Measurements from ENCODE around the gene ZNF862. TPM values are rescaled to one million over a fixed set of nuclear protein-coding genes. Genes with fewer than 3 reads are reported as not detected.

Gene ZNF862
- total and polyA plus RNA-seq, 2 of the 8 experiments (the other 6 are each of a cell fraction or from before 2014, with no cell fraction given) = 1.8 to 3.9 TPM

GRCh38 chr7:149859876-149860275, 21.7 kb downstream of the ZNF862 start:
- Histone ChIP-seq H2BK5ac (ENCODE audit: low read depth, low read length) (no peak overlapping the region), H3K4me3 (ENCODE audit: extremely low read depth in 1 of 4, insufficient read depth in 2 of 4, low read depth in 3 of 4, low read length in 4 of 4) (no peak overlapping the region), H3K18ac (ENCODE audit: extremely low read depth, low read length) (no peak overlapping the region), H2BK12ac (ENCODE audit: low read depth, low read length) (no peak overlapping the region), H3K9ac (replicated peaks in 1 of 4; ENCODE audit: extremely low read depth in 1 of 4, low read depth in 3 of 4, low read length in 3 of 4) (no peak overlapping the region), H3K4ac (replicated peaks; ENCODE audit: insufficient read length, low read depth, low read length) (no peak overlapping the region), H2AFZ (ENCODE audit: low read length) (no peak overlapping the region), H3K36me3 (ENCODE audit: control insufficient read depth in 2 of 4, insufficient read depth in 4 of 4, low read length in 3 of 4) (no peaks in the 10 kb centered on the region), H3K27ac (ENCODE audit: low read depth, low read length) (no peak overlapping the region), H3K4me1 (replicated peaks in 1 of 4; ENCODE audit: control insufficient read depth in 3 of 4, insufficient read depth in 4 of 4, low read length in 3 of 4) (peaks cover 6 to 11% (median 6%) of the 10 kb centered on the region in 4 experiments), H3K27me3 (replicated peaks in 1 of 4; ENCODE audit: control insufficient read depth in 3 of 4, extremely low read depth in 1 of 4, insufficient read depth in 3 of 4, low read length in 3 of 4) (no peaks in the 10 kb centered on the region; a peak in 2 of 7 replicates), H3K14ac (ENCODE audit: insufficient read length) (no peak overlapping the region), H4K20me1 (replicated peaks in 1 of 2; ENCODE audit: control insufficient read depth in 1 of 2, insufficient read depth in 2 of 2, low read length in 2 of 2) (no peaks in the 10 kb centered on the region), H3K4me2 (ENCODE audit: insufficient read depth in 1 of 2, low read depth in 2 of 2, low read length in 2 of 2) (no peak overlapping the region), H2BK15ac (ENCODE audit: low read length) (no peak overlapping the region), H2BK20ac (ENCODE audit: low read length) (no peak overlapping the region), H3K23ac (ENCODE audit: insufficient read length) (no peak overlapping the region), H4K91ac (replicated peaks; ENCODE audit: insufficient read length, low read length) (no peak overlapping the region), H2BK120ac (replicated peaks; ENCODE audit: low read depth, low read length) (no peak overlapping the region), H3K9me3 (ENCODE audit: insufficient read depth in 2 of 2, low read depth in 1 of 2, low read length in 1 of 2) (no peaks in the 10 kb centered on the region), H2AK5ac (ENCODE audit: low read depth, low read length) (no peak overlapping the region), H3K79me2 (ENCODE audit: control insufficient read depth in 1 of 2, insufficient read depth in 2 of 2, low read length in 2 of 2) (no peaks in the 10 kb centered on the region), H3K79me1 (ENCODE audit: low read depth, low read length) (no peaks in the 10 kb centered on the region), H3K23me2 (ENCODE audit: low read depth, low read length) (no peaks in the 10 kb centered on the region), H3K56ac (replicated peaks; ENCODE audit: insufficient read length, low read depth, low read length) (no peak overlapping the region), H4K5ac (ENCODE audit: insufficient read length, low read depth, low read length) (no peak overlapping the region), H4K8ac (ENCODE audit: extremely low read depth, insufficient read depth, low read length) (no peak overlapping the region)
- ChIA-PET POLR2A (ENCODE audit: partially characterized antibody) (interaction anchor here (1.4 kb wide), 1 partner anchor 10 kb away, joined by 3 read pairs; no protein-coding TSS in a partner anchor), CTCF (ENCODE audit: partially characterized antibody) (interaction anchor here (1.0 to 5.0 kb wide), 9 partner anchors 9 to 71 kb away, joined by 3 to 68 read pairs (median 10); no protein-coding TSS in a partner anchor)
- TF ChIP-seq HDAC6 (IDR thresholded peaks at IDR 0.05; ENCODE audit: low read depth, low read length) (no peak), KDM4A (IDR thresholded peaks at IDR 0.05; ENCODE audit: low read depth, low read length, severe bottlenecking) (no peak), FOSL1 (IDR thresholded peaks at IDR 0.05; ENCODE audit: insufficient read depth, low read depth, low read length) (no peak), ATF2 (IDR thresholded peaks at IDR 0.05; ENCODE audit: low read length) (no peak), SP2 (IDR thresholded peaks at IDR 0.05; ENCODE audit: low read length) (no peak)
- FAIRE-seq = no peak
- WGBS, 2 experiments (ENCODE audit: extremely low coverage in 1 of 2, insufficient coverage in 1 of 2, insufficient read length in 1 of 2, insufficient replicate concordance in 2 of 2, low coverage in 1 of 2, low lambda C conversion rate in 2 of 2, missing lambda C conversion rate in 1 of 2) = 81% methylated on average over 4 of the region's 4 CpGs; no CpG with 5 or more reads in 1 of the 2 experiments
- DNase-seq (ENCODE audit: low read depth in 1 of 2, low spot score in 2 of 2) = no peak
